Middle frontal gyrus (tissue), 1 donor: Measurements from ENCODE around the gene IGFBP4.

Experiments used
- DNase-seq: peaks from one replicate; pipeline ENCODE4 v3.0.0-alpha.2; 2015; ENCODE audit warnings: low spot score; ENCODE audit errors: extremely low spot score

The IGFBP4 gene

GRCh38 chr17:40454613-40454995 lies 11.4 kb downstream of the IGFBP4 start:
- DNase-seq: no peak

- no peak for DNase-seq
Observed at GRCh38 chr17:40456396-40456951, 13.2 kb downstream of the IGFBP4 start.

DNA sequence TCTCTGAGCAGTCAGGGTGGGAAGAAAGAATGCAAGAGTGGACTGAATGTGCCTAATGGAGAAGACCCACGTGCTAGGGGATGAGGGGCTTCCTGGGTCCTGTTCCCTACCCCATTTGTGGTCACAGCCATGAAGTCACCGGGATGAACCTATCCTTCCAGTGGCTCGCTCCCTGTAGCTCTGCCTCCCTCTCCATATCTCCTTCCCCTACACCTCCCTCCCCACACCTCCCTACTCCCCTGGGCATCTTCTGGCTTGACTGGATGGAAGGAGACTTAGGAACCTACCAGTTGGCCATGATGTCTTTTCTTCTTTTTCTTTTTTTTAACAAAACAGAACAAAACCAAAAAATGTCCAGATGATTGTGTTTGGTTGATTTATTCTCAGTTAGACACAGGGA lies 14.1 kb downstream of the IGFBP4 start:
- DNase-seq: no peak

GRCh38 chr17:40457964-40458791 lies 14.9 kb downstream of the IGFBP4 start:
- no peak for DNase-seq

- DNase-seq: no peak
Observed at GRCh38 chr17:40458851-40459482, 15.7 kb downstream of the IGFBP4 start.

DNA sequence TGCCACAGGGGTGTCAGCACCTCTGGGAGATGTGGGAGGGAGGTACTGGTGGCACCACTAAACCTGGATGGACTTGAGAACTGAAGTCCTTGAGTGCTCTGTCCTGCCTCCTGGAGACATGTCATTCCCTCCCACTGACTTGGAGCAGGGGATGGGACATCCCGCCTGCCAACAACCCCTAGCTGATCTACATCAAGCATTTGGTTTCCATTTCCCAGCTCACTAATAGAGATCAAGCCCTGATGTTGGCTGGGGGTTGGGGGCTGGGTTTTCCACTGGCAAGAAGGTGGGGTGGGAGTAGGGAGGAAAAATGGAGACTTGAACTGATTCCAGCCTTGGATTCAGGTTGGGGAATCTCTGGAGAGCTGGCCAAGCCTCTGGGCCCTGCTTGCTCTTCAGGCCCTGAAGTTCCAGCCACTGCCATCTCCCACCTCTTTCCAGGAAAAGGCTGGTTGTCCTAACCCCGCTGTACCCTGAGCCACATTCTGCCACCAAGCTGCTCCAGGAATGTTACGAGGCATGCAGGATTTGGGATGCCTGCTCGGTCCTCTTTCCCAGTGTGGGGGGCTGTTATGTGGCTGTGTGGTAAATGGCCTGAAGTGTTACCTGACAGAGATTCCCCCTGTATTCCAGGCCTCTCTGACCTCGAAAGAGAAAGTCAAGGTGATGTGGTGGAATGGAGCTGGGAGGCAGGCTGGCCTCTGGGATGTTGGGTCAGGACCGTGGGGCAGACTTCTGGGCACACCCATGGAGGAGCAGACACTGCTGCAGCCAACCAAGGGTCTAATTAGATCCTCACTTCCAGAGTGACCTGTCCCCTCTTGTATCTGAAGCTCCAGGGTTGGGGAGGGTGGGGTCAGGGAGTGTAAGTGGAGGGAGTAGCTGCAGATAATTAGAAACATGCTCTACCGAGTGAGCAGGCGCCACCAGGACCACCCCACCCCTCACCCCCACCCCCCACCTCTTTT lies 16.7 kb downstream of the IGFBP4 start:
- DNase-seq: no peak

GRCh38 chr17:40460604-40460967 lies 17.3 kb downstream of the IGFBP4 start:
- no peak for DNase-seq

- DNase-seq: no peak
Observed at GRCh38 chr17:40460968-40461731, 17.9 kb downstream of the IGFBP4 start.

DNA sequence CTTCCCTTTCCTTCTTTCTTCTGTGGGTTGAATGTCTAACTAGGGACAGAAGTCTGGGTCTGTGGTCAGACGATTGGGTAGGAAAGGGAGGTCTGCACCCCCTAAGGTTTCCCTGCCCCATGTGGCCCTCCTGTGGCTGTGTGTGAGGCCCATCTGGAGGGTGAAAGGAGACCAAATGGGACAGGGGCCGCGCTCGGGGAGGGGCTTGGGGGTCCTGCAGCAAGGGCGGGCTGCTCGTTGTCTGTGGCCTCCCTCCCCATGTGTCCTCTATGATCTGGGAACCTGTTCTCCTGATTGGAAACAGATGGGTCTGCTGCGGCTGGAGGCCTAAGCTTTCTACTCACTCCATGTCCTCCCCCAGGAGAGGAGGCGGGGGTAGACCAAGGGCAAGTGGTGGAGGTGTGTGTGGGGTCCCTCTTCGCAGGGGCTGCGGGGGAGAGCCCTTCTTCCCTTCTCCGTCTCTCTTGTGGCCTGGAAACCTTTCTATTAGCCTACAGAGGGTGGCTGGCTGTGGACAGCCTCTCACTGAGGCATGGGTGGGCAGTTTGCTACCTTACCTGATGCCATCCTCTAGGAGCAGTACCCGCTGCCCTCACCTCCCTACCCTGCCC lies 18.6 kb downstream of the IGFBP4 start:
- DNase-seq: no peak

DNA sequence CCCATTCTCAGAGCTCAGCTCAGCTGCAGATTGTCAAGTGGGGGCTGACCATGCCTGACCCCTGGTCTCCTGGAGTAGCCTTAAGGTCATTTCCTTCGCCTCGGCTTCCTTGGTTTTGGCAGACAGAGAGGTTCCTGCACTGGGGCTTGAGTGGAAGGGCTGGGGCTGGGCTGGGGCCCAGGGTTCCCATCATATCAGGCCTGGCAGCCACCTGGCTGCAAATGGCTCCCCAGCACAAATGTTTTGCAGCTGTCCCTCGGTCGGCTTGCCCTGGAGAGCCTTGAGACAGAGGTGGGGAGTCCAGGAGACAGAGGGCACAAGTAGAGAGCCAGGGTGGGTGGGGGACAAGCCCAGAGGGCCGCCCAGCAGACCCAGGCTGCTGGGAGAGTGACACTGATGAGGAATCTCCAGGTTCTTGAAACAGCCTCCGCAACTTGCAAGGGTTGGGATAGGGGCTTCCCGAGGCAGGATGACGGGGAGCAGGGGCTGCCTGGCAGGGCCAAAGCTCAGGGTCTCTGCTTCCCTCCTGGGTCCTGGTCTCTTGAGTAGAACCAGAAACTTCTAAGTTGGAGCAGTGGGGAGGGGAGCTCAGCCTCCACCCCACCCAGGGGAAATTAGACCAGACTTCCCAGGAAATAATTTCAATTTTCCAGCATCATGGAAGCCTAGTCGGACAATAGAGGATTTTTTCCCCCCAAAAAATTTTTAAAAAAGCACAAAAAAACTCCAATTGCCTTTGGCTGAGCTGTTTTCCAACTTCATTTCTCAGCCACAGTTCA lies 19.3 kb downstream of the IGFBP4 start:
- DNase-seq: no peak

GRCh38 chr17:40463122-40463550 lies 19.9 kb downstream of the IGFBP4 start:
- DNase-seq: no peak

- no peak for DNase-seq
Observed at GRCh38 chr17:40464392-40464855, 21.2 kb downstream of the IGFBP4 start.

GRCh38 chr17:40466298-40466971 lies 23.2 kb downstream of the IGFBP4 start:
- DNase-seq: no peak

DNA sequence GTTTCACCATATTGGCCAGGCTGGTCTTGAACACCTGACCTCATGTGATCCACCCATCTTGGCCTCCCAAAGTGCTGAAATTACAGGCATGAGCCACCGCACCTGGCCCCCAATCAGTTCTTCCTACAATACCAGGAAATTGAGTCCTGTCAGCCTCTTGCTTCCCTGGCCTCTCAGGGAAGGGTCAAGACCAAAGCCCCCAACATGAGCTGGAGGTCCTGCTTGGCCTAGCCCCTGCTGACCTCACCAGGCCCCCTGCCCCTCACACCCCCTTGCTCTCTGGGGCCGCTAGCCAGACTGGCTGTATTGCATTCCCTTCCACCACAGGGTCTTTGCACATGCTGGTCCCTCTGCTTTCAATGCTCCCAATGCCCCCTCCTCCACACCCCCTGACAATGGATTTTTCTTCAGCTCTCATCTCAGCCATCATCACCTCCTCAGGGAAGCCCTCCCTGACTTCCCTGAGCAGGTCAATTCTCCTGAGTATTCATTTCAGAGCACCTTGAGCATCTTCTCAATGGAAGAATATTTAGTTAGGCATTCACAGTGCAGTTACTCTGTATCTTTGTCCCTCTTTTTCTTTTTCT lies 24.1 kb downstream of the IGFBP4 start:
- no peak for DNase-seq

DNA sequence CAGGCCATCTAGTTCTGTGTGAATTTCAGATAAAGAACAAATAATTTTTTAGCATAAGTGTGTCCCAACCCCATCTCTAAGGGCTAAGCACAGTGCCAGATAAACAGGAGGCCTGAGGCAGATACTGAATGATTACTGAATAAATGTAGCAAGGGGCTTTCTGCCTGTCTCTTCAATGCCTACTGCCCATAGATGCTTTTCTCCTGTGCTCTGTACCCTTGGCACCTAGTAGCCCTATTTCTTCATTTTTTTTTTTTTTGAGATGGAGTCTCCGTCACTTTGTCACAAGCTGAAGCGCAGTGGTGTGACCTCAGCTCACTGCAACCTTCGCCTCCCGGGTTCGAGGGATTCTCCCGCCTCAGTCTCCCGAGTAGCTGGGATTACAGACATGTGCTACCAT lies 25.3 kb downstream of the IGFBP4 start:
- no peak for DNase-seq

DNA sequence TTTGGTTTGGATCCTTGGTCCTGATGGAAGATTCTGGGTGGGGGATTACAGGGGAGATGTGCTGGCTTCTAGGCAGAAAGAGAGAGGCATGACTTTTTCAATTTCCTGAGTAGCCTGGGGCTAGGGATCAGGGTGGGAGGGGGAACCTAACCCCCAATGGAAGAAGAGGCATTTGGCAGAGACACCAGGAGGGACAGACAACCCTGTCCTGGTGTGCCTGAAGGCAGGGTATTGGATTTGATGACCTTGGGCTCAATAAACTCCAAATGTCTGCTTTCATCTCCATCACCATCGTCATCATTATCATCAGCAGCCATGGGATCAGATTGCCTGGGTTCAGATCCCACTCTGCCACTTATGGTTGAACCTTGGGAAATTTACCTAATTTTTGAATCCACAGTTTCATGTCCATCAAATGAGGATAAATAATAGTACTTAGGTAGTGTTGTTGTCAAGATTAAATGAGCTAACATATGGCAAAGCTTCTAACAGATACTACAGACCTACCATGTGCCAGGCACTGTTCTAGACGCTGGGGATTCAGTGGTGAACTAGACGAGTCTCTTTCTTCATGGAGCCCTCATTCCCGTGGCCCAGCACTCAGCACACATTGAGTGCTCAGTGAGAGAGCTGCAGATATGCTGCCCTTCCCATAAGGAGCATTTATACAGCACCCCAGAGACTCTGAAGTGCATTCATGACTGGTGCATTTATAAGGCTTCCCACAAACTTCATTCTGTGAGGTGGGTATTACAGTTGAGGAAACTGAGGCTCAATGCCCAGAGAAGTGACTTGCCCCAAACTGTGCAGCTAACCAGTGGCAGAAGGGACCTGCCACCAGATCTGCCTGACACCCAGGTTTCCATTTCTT lies 26.8 kb downstream of the IGFBP4 start:
- no peak for DNase-seq
